Bronchial epithelial cell (primary cell): ENCODE data around the gene MGAT5. TPM values are rescaled to one million over a fixed set of nuclear protein-coding genes. Genes with fewer than 3 reads are reported as not detected.

Experiments used
- DNase-seq: peaks from one replicate; pipeline ENCODE4 v3.0.0-alpha.2; 2010; ENCODE audit warnings: low read depth
- FAIRE-seq: peaks from 2 replicates; lab custom pipeline; 2011; peaks lifted over from hg19 to GRCh38; lab: Jason Lieb, UNC
- H3K27me3 ChIP-seq: 2 replicates; pipeline ENCODE4 v1.5.1; 2011; ENCODE audit warnings: low read length; ENCODE audit not compliant: control insufficient read depth, insufficient read depth
- H3K36me3 ChIP-seq: 2 replicates; pipeline ENCODE4 v1.5.1; 2011; ENCODE audit warnings: low read length; ENCODE audit not compliant: control insufficient read depth, insufficient read depth
- H3K4me3 ChIP-seq: 2 replicates; pipeline ENCODE4 v1.5.1; 2011; ENCODE audit warnings: mild to moderate bottlenecking, low read depth, low read length, control low read depth
- CTCF ChIP-seq: IDR thresholded peaks from 2 replicates; pipeline ENCODE4 v1.5.1; 2011; ENCODE audit warnings: mild to moderate bottlenecking, moderate library complexity, low read length, control low read depth, inconsistent platforms; ENCODE audit not compliant: insufficient read depth, severe bottlenecking
- total RNA-seq: library from RNA; depleted of rRNA; stranded (reverse); fragments of >200 nt; gene quantifications from 2 replicates; pipeline ENCODE4 v1.2.1, GENCODE V29; 2014

MGAT5 gene
- total RNA-seq, 1 donor from 2014 or later = 48.7 TPM

- FAIRE-seq = no peak
- no peak overlapping the region for H3K4me3 ChIP-seq
- no peak for DNase-seq
- no peaks in the 10 kb centered on the region for H3K27me3 ChIP-seq
- TF ChIP-seq CTCF = no peak
- H3K36me3 ChIP-seq = no peaks in the 10 kb centered on the region
These were observed 54.9 kb downstream of the MGAT5 start for GRCh38 chr2:134308474-134309385.

GRCh38 chr2:134310107-134311079 is 56.5 kb downstream of the MGAT5 start:
- no peak for TF ChIP-seq CTCF
- DNase-seq (no peak), FAIRE-seq (no peak)
- no peak overlapping the region for H3K4me3 ChIP-seq
- no peaks in the 10 kb centered on the region for H3K27me3 ChIP-seq
- H3K36me3 ChIP-seq = no peaks in the 10 kb centered on the region

- Histone ChIP-seq H3K27me3 (no peaks in the 10 kb centered on the region), H3K4me3 (no peak overlapping the region), H3K36me3 (no peaks in the 10 kb centered on the region)
- DNase-seq (no peak), FAIRE-seq (no peak)
- TF ChIP-seq CTCF = no peak
These were observed 58.6 kb downstream of the MGAT5 start for GRCh38 chr2:134312482-134312881.

GRCh38 chr2:134314202-134314601 is 60.3 kb downstream of the MGAT5 start:
- FAIRE-seq (no peak), DNase-seq (no peak)
- Histone ChIP-seq H3K36me3 (peaks cover 3% of the 10 kb centered on the region), H3K27me3 (no peaks in the 10 kb centered on the region), H3K4me3 (no peak overlapping the region)
- no peak for TF ChIP-seq CTCF

- H3K27me3 ChIP-seq = no peaks in the 10 kb centered on the region
- H3K4me3 ChIP-seq = no peak overlapping the region
- DNase-seq (no peak), FAIRE-seq (no peak)
- no peak for TF ChIP-seq CTCF
- H3K36me3 ChIP-seq = peaks cover 3% of the 10 kb centered on the region
These were observed 61.0 kb downstream of the MGAT5 start for GRCh38 chr2:134314681-134315368.
